Measurements from ENCODE around the gene MYL6B. TPM values are rescaled to one million over a fixed set of nuclear protein-coding genes. Genes with fewer than 3 reads are reported as not detected.

MYL6B gene
- total RNA-seq, 2 donors from 2014 or later, result 153 to 191 TPM

DNA sequence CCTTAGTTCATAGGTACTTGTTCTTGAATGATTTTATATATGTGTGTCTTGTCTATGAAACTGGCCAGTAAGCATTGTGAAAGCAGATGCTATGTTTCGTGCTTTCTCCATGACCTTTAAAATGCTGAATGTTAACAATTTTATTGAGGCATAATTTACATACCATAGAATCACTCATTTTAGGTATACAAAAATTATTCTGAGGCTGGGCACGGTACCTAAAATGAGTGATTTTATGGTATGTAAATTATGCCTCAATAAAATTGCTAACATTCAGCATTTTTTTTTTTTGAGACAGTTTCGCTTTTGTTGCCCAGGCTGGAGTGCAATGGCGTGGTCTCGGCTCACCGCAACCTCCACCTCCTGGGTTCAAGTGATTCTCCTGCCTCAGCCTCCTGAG is 17.5 kb upstream of the MYL6B start:
- H3K36me3 ChIP-seq (ENCODE audit: control insufficient read depth, insufficient read depth, low read length), result peaks cover 93% of the 10 kb centered on the region
- H3K9me3 Mint-ChIP-seq, result peaks cover 4% of the 10 kb centered on the region
- no peak overlapping the region for H3K4me3 Mint-ChIP-seq

GRCh38 chr12:56137853-56138571 is 14.4 kb upstream of the MYL6B start:
- Histone ChIP-seq H3K4me1 (ENCODE audit: control insufficient read depth, insufficient read depth, low read length) (no peaks in the 10 kb centered on the region), H3K9me3 (ENCODE audit: control insufficient read depth, low read length) (no peaks in the 10 kb centered on the region), H3K27ac (ENCODE audit: low read depth, low read length) (no peak overlapping the region), H3K27me3 (ENCODE audit: control insufficient read depth, insufficient read depth, low read length, poor library complexity, severe bottlenecking) (no peaks in the 10 kb centered on the region), H3K4me3 (ENCODE audit: low read length) (no peak overlapping the region), H3K36me3 (ENCODE audit: control insufficient read depth, insufficient read depth, low read length) (peaks cover 89% of the 10 kb centered on the region), H3K9ac (ENCODE audit: extremely low read depth, low read length, poor library complexity, severe bottlenecking) (no peak overlapping the region)
- peaks cover 4% of the 10 kb centered on the region for H3K9me3 Mint-ChIP-seq
- TF ChIP-seq, protein P1, sequence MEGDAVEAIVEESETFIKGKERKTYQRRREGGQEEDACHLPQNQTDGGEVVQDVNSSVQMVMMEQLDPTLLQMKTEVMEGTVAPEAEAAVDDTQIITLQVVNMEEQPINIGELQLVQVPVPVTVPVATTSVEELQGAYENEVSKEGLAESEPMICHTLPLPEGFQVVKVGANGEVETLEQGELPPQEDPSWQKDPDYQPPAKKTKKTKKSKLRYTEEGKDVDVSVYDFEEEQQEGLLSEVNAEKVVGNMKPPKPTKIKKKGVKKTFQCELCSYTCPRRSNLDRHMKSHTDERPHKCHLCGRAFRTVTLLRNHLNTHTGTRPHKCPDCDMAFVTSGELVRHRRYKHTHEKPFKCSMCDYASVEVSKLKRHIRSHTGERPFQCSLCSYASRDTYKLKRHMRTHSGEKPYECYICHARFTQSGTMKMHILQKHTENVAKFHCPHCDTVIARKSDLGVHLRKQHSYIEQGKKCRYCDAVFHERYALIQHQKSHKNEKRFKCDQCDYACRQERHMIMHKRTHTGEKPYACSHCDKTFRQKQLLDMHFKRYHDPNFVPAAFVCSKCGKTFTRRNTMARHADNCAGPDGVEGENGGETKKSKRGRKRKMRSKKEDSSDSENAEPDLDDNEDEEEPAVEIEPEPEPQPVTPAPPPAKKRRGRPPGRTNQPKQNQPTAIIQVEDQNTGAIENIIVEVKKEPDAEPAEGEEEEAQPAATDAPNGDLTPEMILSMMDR (conservative IDR thresholded peaks at IDR 0.05), result no peak
- WGBS, 2 experiments (ENCODE audit: insufficient coverage in 1 of 2, insufficient read length in 1 of 2), result 91 to 98% methylated on average over 5 to 14 of the region's 14 CpGs
- peaks cover 84% of the 10 kb centered on the region for H3K36me3 Mint-ChIP-seq (ENCODE audit: low read depth)
- no peak for DNase-seq
- H3K4me1 Mint-ChIP-seq, result no peaks in the 10 kb centered on the region
- H3K27ac Mint-ChIP-seq, result no peak overlapping the region
- H3K27me3 Mint-ChIP-seq (ENCODE audit: insufficient read depth), result no peaks in the 10 kb centered on the region
- no peak overlapping the region for H3K4me3 Mint-ChIP-seq

More for the DNA sequence above, 17.5 kb upstream of the MYL6B start:
- H3K27me3 Mint-ChIP-seq (ENCODE audit: insufficient read depth), result no peaks in the 10 kb centered on the region
- Histone ChIP-seq H3K27ac (ENCODE audit: low read depth, low read length) (no peak overlapping the region), H3K9me3 (ENCODE audit: control insufficient read depth, low read length) (peaks cover 9% of the 10 kb centered on the region), H3K4me1 (ENCODE audit: control insufficient read depth, insufficient read depth, low read length) (no peaks in the 10 kb centered on the region), H3K9ac (ENCODE audit: extremely low read depth, low read length, poor library complexity, severe bottlenecking) (no peak overlapping the region), H3K27me3 (ENCODE audit: control insufficient read depth, insufficient read depth, low read length, poor library complexity, severe bottlenecking) (no peaks in the 10 kb centered on the region), H3K4me3 (ENCODE audit: low read length) (no peak overlapping the region)
- 100% methylated on average over 4 to 6 of the region's 6 CpGs for WGBS, 2 experiments (ENCODE audit: insufficient coverage in 1 of 2, insufficient read length in 1 of 2)
- peaks cover 5% of the 10 kb centered on the region for H3K4me1 Mint-ChIP-seq
- DNase-seq, result no peak
- peaks cover 84% of the 10 kb centered on the region for H3K36me3 Mint-ChIP-seq (ENCODE audit: low read depth)
- H3K27ac Mint-ChIP-seq, result no peak overlapping the region
- TF ChIP-seq, protein P1 (conservative IDR thresholded peaks at IDR 0.05), result no peak

DNA sequence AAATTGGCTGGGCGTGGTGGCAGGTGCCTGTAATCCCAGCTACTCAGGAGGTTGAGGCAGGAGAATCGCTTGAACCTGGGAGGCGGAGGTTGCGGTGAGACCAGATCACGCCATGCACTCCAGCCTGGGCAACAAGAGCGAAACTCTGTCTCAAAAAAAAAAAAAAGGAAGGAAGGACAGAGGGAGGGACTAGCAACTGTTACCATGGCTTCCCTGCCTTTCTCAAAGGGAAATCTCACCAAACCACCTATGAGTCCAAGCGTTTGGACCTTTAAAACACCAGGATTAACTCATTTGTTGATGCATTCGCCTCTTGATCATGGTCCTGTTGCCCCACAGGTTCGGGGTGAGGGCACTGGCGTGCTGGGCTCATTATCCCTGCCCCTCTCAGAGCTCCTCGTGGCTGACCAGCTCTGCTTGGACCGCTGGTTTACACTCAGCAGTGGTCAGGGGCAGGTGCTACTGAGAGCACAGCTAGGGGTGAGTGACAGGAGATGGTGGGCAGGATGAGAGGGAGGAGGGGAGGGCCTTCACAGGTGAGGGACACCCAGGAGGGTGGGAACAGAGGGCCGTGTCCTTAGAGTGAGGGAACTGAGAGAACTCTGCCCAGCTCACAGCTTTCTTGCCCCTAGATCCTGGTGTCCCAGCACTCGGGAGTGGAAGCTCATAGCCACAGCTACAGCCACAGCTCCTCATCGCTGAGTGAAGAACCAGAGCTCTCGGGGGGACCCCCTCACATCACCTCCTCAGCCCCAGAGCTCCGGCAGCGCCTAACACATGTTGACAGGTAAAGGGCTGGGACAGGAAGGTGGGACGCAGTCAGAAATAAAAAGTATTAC is 10.2 kb upstream of the MYL6B start:
- H3K36me3 Mint-ChIP-seq (ENCODE audit: low read depth), result peaks cover 78% of the 10 kb centered on the region
- Histone ChIP-seq H3K27me3 (ENCODE audit: control insufficient read depth, insufficient read depth, low read length, poor library complexity, severe bottlenecking) (no peaks in the 10 kb centered on the region), H3K4me3 (ENCODE audit: low read length) (no peak overlapping the region), H3K36me3 (ENCODE audit: control insufficient read depth, insufficient read depth, low read length) (peaks cover 76% of the 10 kb centered on the region), H3K9ac (ENCODE audit: extremely low read depth, low read length, poor library complexity, severe bottlenecking) (no peak overlapping the region), H3K4me1 (ENCODE audit: control insufficient read depth, insufficient read depth, low read length) (no peaks in the 10 kb centered on the region), H3K27ac (ENCODE audit: low read depth, low read length) (no peak overlapping the region), H3K9me3 (ENCODE audit: control insufficient read depth, low read length) (no peaks in the 10 kb centered on the region)
- TF ChIP-seq, protein P1 (conservative IDR thresholded peaks at IDR 0.05), result no peak
- H3K9me3 Mint-ChIP-seq, result peaks cover 4% of the 10 kb centered on the region
- H3K4me1 Mint-ChIP-seq, result no peaks in the 10 kb centered on the region
- no peak overlapping the region for H3K27ac Mint-ChIP-seq
- DNase-seq, result no peak
- WGBS, 2 experiments (ENCODE audit: insufficient coverage in 1 of 2, insufficient read length in 1 of 2), result 94 to 100% methylated on average over 12 to 19 of the region's 19 CpGs
- no peaks in the 10 kb centered on the region for H3K27me3 Mint-ChIP-seq (ENCODE audit: insufficient read depth)
- H3K4me3 Mint-ChIP-seq, result no peak overlapping the region
